Muscle of leg (tissue), 11 donors: Measurements from ENCODE around the gene EME1. TPM values are rescaled to one million over a fixed set of nuclear protein-coding genes. Genes with fewer than 3 reads are reported as not detected.

Experiments
- DNase-seq: peaks from one replicate; pipeline ENCODE4 v3.0.0; 2013
- H3K27ac ChIP-seq: one replicate; pipeline ENCODE4 v1.5.1; 2013; ENCODE audit warnings: mild to moderate bottlenecking, low read length, control low read depth
- H3K27me3 ChIP-seq: one replicate; pipeline ENCODE4 v1.6.1; 2013; ENCODE audit warnings: low read length; ENCODE audit not compliant: control insufficient read depth, insufficient read depth
- H3K36me3 ChIP-seq: one replicate; pipeline ENCODE4 v1.6.1; 2013; ENCODE audit warnings: low read length; ENCODE audit not compliant: control insufficient read depth, insufficient read depth
- H3K4me1 ChIP-seq: one replicate; pipeline ENCODE4 v1.6.1; 2013; ENCODE audit warnings: low read length; ENCODE audit not compliant: control insufficient read depth, insufficient read depth
- H3K4me3 ChIP-seq: one replicate; pipeline ENCODE4 v1.5.1; 2013; ENCODE audit warnings: low read length, control low read depth
- H3K9me3 ChIP-seq: replicated peaks from 2 replicates; pipeline ENCODE4 v1.6.1; 2013; ENCODE audit warnings: low read depth, low read length; ENCODE audit not compliant: control insufficient read depth
- WGBS: methylation state at CpG from one replicate; pipeline ENCODE4 v1.1.5; 2013; ENCODE audit warnings: missing lambda C conversion rate; ENCODE audit not compliant: insufficient coverage; 5-methylcytosine and 5-hydroxymethylcytosine counted together
- polyA plus RNA-seq, 8 donors: library from polyadenylated mRNA; unstranded; fragments of 120-200 nt; gene quantifications; one replicate each; pipeline versions ENCODE4 v1.2.1 to v1.2.3, GENCODE V29; 2013; ENCODE audit warnings: inconsistent platforms in 1 of 8, low replicate concordance in 1 of 8; ENCODE audit not compliant: insufficient read length in 8 of 8, insufficient read depth in 1 of 8
- total RNA-seq: library from RNA; stranded (reverse); fragments of 120-200 nt; gene quantifications from one replicate; pipeline ENCODE4 v1.2.4, GENCODE V29; 2013

The EME1 gene
- total and polyA plus RNA-seq, 9 donors: 4.3 to 7.7 (median 5.3) TPM

- Histone ChIP-seq H3K9me3 (no peaks in the 10 kb centered on the region), H3K27ac (no peak overlapping the region), H3K27me3 (no peaks in the 10 kb centered on the region), H3K4me1 (peaks cover 14% of the 10 kb centered on the region), H3K36me3 (peaks cover 31% of the 10 kb centered on the region), H3K4me3 (no peak overlapping the region)
- WGBS: no CpG with 5 or more reads among the region's 5 CpGs
- DNase-seq: no peak
Measured at GRCh38 chr17:50375858-50376538, 3.0 kb downstream of the EME1 start.

- Histone ChIP-seq H3K9me3 (no peaks in the 10 kb centered on the region), H3K36me3 (peaks cover 63% of the 10 kb centered on the region), H3K4me1 (no peaks in the 10 kb centered on the region), H3K27ac (no peak overlapping the region), H3K27me3 (no peaks in the 10 kb centered on the region), H3K4me3 (no peak overlapping the region)
- 91% methylated on average over 4 of the region's 6 CpGs for WGBS
- DNase-seq: no peak
Measured at GRCh38 chr17:50379351-50380132, 6.5 kb downstream of the EME1 start.

GRCh38 chr17:50380369-50381259 is 7.6 kb downstream of the EME1 start:
- H3K27me3 ChIP-seq: no peaks in the 10 kb centered on the region
- DNase-seq: no peak
- H3K27ac ChIP-seq: no peak overlapping the region
- WGBS: 94% methylated on average over 10 of the region's 13 CpGs
- H3K4me3 ChIP-seq: no peak overlapping the region
- H3K36me3 ChIP-seq: peaks cover 70% of the 10 kb centered on the region
- no peaks in the 10 kb centered on the region for H3K9me3 ChIP-seq
- H3K4me1 ChIP-seq: no peaks in the 10 kb centered on the region

GRCh38 chr17:50381260-50381815 is 8.3 kb downstream of the EME1 start:
- peaks cover 72% of the 10 kb centered on the region for H3K36me3 ChIP-seq
- H3K27ac ChIP-seq: no peak overlapping the region
- H3K4me3 ChIP-seq: no peak overlapping the region
- H3K9me3 ChIP-seq: no peaks in the 10 kb centered on the region
- DNase-seq: no peak
- 57% methylated on average over 2 of the region's 7 CpGs for WGBS
- no peaks in the 10 kb centered on the region for H3K4me1 ChIP-seq
- H3K27me3 ChIP-seq: no peaks in the 10 kb centered on the region

DNA sequence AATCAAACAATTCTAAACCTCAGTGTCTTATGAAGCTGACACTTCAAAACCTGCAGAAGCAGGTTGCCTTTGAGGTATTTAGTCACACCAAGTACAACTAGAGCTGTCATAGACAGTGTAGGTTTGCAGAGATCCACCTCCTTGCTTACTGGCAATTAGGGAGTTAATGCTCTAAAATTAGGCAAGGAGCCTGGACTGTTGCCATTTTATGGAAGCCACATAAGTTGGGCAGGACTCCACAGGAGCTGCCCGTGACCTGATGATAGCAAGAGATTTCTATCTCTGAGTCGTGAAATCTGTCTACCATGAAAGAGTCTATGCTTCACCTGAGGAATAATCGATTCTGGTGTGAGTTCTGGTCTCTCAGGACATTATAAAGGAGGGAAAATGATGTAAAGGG is 8.9 kb downstream of the EME1 start:
- H3K27ac ChIP-seq: no peak overlapping the region
- peaks cover 76% of the 10 kb centered on the region for H3K36me3 ChIP-seq
- no peak for DNase-seq
- no peaks in the 10 kb centered on the region for H3K9me3 ChIP-seq
- 57% methylated on average over 3 of the region's 3 CpGs for WGBS
- H3K27me3 ChIP-seq: no peaks in the 10 kb centered on the region
- no peak overlapping the region for H3K4me3 ChIP-seq
- no peaks in the 10 kb centered on the region for H3K4me1 ChIP-seq

- no peaks in the 10 kb centered on the region for H3K4me1 ChIP-seq
- WGBS: 91% methylated on average over 11 of the region's 12 CpGs
- H3K4me3 ChIP-seq: no peak overlapping the region
- no peak for DNase-seq
- H3K27me3 ChIP-seq: no peaks in the 10 kb centered on the region
- peaks cover 86% of the 10 kb centered on the region for H3K36me3 ChIP-seq
- no peaks in the 10 kb centered on the region for H3K9me3 ChIP-seq
- no peak overlapping the region for H3K27ac ChIP-seq
Measured at GRCh38 chr17:50382931-50383330, 9.9 kb downstream of the EME1 start.

- Histone ChIP-seq H3K9me3 (no peaks in the 10 kb centered on the region), H3K4me3 (no peak overlapping the region), H3K4me1 (no peaks in the 10 kb centered on the region), H3K36me3 (peaks cover 96% of the 10 kb centered on the region), H3K27ac (no peak overlapping the region), H3K27me3 (no peaks in the 10 kb centered on the region)
- DNase-seq: no peak
- no CpG with 5 or more reads among the region's 3 CpGs for WGBS
Measured at GRCh38 chr17:50386510-50386909, 13.5 kb downstream of the EME1 start.

- no peak for DNase-seq
- no peaks in the 10 kb centered on the region for H3K9me3 ChIP-seq
- H3K27ac ChIP-seq: no peak overlapping the region
- H3K36me3 ChIP-seq: peaks cover 97% of the 10 kb centered on the region
- no peaks in the 10 kb centered on the region for H3K4me1 ChIP-seq
- H3K4me3 ChIP-seq: no peak overlapping the region
- no peaks in the 10 kb centered on the region for H3K27me3 ChIP-seq
- whole genome bisulfite sequencing: 97% methylated on average over 3 of the region's 3 CpGs
Measured at GRCh38 chr17:50388728-50389127, 15.7 kb downstream of the EME1 start.

DNA sequence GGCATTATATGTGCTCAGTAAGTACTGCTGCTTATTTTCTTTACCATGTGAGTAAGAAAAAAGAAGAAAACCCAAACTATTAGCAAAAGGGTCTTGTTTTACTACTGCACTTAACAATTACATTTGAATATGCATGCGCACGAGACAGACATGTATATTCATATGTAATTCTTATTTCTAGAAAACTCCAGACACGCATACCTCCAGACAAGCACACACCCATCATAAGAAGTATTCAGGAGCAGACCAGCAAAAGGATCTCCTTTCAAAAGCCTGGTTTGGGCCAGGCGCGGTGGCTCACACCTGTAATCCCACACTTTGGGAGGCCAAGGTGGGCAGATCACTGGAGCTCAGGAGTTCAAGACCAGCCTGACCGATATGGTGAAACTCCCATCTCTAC is 16.5 kb downstream of the EME1 start:
- Histone ChIP-seq H3K4me1 (no peaks in the 10 kb centered on the region), H3K27ac (no peak overlapping the region), H3K36me3 (peaks cover 97% of the 10 kb centered on the region), H3K4me3 (no peak overlapping the region), H3K9me3 (no peaks in the 10 kb centered on the region), H3K27me3 (no peaks in the 10 kb centered on the region)
- WGBS: 100% methylated on average over 1 of the region's 6 CpGs
- no peak for DNase-seq

- no peak for DNase-seq
- no peaks in the 10 kb centered on the region for H3K27me3 ChIP-seq
- no peak overlapping the region for H3K4me3 ChIP-seq
- peaks cover 15% of the 10 kb centered on the region for H3K4me1 ChIP-seq
- WGBS: 90% methylated on average over 6 of the region's 6 CpGs
- H3K36me3 ChIP-seq: peaks cover 77% of the 10 kb centered on the region
- H3K9me3 ChIP-seq: no peaks in the 10 kb centered on the region
- H3K27ac ChIP-seq: no peak overlapping the region
Measured at GRCh38 chr17:50392621-50393020, 19.6 kb downstream of the EME1 start.
